Right lobe of liver (tissue), 4 donors: ENCODE measurements around the gene SLC22A23.

Experiments
- CTCF ChIP-seq, 4 donors: fragments of 200-600 bp in 3 of 4; fragments of 450-650 bp in 1 of 4; IDR thresholded peaks; one replicate each; pipeline versions ENCODE4 v1.5.1 to v1.8.0; 2016 to 2022; ENCODE audit warnings: antibody characterized with exemption in 4 of 4, mild to moderate bottlenecking in 2 of 4
- POLR2A ChIP-seq: fragments of 450-650 bp; IDR thresholded peaks from one replicate; pipeline ENCODE4 v1.6.1; 2017; ENCODE audit warnings: antibody characterized with exemption, mild to moderate bottlenecking
- donor health status: DM: no; HTN: no; CAD: no.
- donor health status: DM: no; HTN: no; CAD: no.
- donor health status: DM: no; HTN: yes; CAD: no.

GRCh38 chr6:3268680-3269079 lies 188.2 kb downstream of the SLC22A23 start:
- TF ChIP-seq CTCF (IDR thresholded peaks at IDR 0.05) (no peak), POLR2A (no peak)
